Sigmoid colon (tissue), 7 donors: ENCODE measurements around the gene FAM50A. TPM values are rescaled to one million over a fixed set of nuclear protein-coding genes. Genes with fewer than 3 reads are reported as not detected.

Source experiments
- DNase-seq: peaks from one replicate; pipeline ENCODE4 v3.0.0-alpha.2; 2019
- H3K27ac ChIP-seq, 4 donors: fragments of 200-600 bp; sonication (generic); one replicate each; pipeline ENCODE4 v1.5.1; 2016 to 2019; ENCODE audit warnings: mild to moderate bottlenecking in 1 of 4
- H3K27me3 ChIP-seq, 3 donors: fragments of 200-600 bp; sonication (generic); one replicate each; pipeline ENCODE4 v1.5.1; 2019; ENCODE audit warnings: mild to moderate bottlenecking in 1 of 3
- H3K36me3 ChIP-seq, 4 donors: fragments of 200-600 bp; sonication (generic); one replicate each; pipeline ENCODE4 v1.5.1; 2016 to 2019
- H3K4me1 ChIP-seq, 4 donors: fragments of 200-600 bp; sonication (generic); one replicate each; pipeline ENCODE4 v1.5.1; 2017 to 2019
- H3K4me3 ChIP-seq, 4 donors: fragments of 200-600 bp; sonication (generic); one replicate each; pipeline ENCODE4 v1.5.1; 2017 to 2019; ENCODE audit warnings: mild to moderate bottlenecking in 2 of 4, moderate library complexity in 1 of 4
- H3K9me3 ChIP-seq, 4 donors: fragments of 200-600 bp in 3 of 4; sonication (generic) in 3 of 4; one replicate each; pipeline versions ENCODE4 v1.5.1 to v1.6.1; 2013 to 2019
- CTCF ChIP-seq, 4 experiments: fragments of 450-650 bp in 3 of 4; fragments of 200-600 bp in 1 of 4; IDR thresholded peaks; one replicate each; pipeline ENCODE4 v1.5.1; 2016 to 2019; ENCODE audit warnings: antibody characterized with exemption in 4 of 4, mild to moderate bottlenecking in 3 of 4, moderate library complexity in 2 of 4
- EP300 ChIP-seq, 4 donors: sonication (generic); formaldehyde crosslinking; IDR thresholded peaks; one replicate each; pipeline ENCODE4 v1.6.1; 2017; ENCODE audit warnings: antibody characterized with exemption in 4 of 4
- POLR2A ChIP-seq, 2 donors: fragments of 450-650 bp; IDR thresholded peaks; one replicate each; pipeline ENCODE4 v1.6.1; 2016; ENCODE audit warnings: antibody characterized with exemption in 2 of 2, mild to moderate bottlenecking in 2 of 2, moderate library complexity in 2 of 2
- POLR2AphosphoS5 ChIP-seq, 4 donors: sonication (generic); formaldehyde crosslinking; IDR thresholded peaks; one replicate each; pipeline ENCODE4 v1.6.1; 2017; ENCODE audit warnings: antibody characterized with exemption in 4 of 4
- WGBS, 2 donors: extraction: QIAGEN DNeasy Blood & Tissue Kit; methylation state at CpG; one replicate each; pipeline ENCODE4 v1.1.7; 2013; 5-methylcytosine and 5-hydroxymethylcytosine counted together
- intact Hi-C: fragments of 100-400 bp; cut with DNase I; formaldehyde crosslinking; loops from one replicate; pipeline ENCODE4 v1.15.1; 2023
- polyA plus RNA-seq, 3 donors: library from polyadenylated mRNA; stranded (reverse); fragments of 200-250 nt; gene quantifications; one replicate each; pipeline ENCODE4 v1.2.3, GENCODE V29; 2013
- total RNA-seq, 4 donors: library from RNA; depleted of rRNA; stranded (reverse); fragments of >200 nt; gene quantifications; one replicate each; pipeline ENCODE4 v1.1.0, GENCODE V29; 2016
- donor health status: healthy with polysubstance abuse.
- donor health status: Bipolar disorder and iron deficiency.
- donor health status: healthy.

Gene FAM50A
- total and polyA plus RNA-seq, 7 donors = 40.5 to 85.1 (median 61.9) TPM

- Histone ChIP-seq H3K27me3 (no peaks in the 10 kb centered on the region), H3K4me3 (no peak overlapping the region), H3K4me1 (peaks cover 0 to 29% (median 20%) of the 10 kb centered on the region in 4 donors), H3K9me3 (no peaks in the 10 kb centered on the region), H3K36me3 (peaks cover 0 to 12% (median 0%) of the 10 kb centered on the region in 4 donors), H3K27ac (no peak overlapping the region)
- no peak for DNase-seq
- 78 to 84% methylated on average over 7 of the region's 7 CpGs for WGBS, 2 donors
- no peak for TF ChIP-seq POLR2AphosphoS5 (IDR thresholded peaks at IDR 0.05)
- TF ChIP-seq CTCF (IDR thresholded peaks at IDR 0.05) = no peak
- no peak for TF ChIP-seq EP300 (IDR thresholded peaks at IDR 0.05)
- TF ChIP-seq POLR2A (IDR thresholded peaks at IDR 0.05) = no peak
- intact Hi-C loops = no loop called here
Observed at GRCh38 chrX:154482786-154483185, 38.8 kb downstream of the FAM50A start.

GRCh38 chrX:154483325-154483724 is 39.4 kb downstream of the FAM50A start:
- TF ChIP-seq CTCF (IDR thresholded peaks at IDR 0.05) (no peak), EP300 (IDR thresholded peaks at IDR 0.05) (no peak), POLR2A (IDR thresholded peaks at IDR 0.05) (no peak), POLR2AphosphoS5 (IDR thresholded peaks at IDR 0.05) (no peak)
- H3K27ac ChIP-seq = no peak overlapping the region
- H3K4me3 ChIP-seq = no peak overlapping the region
- intact Hi-C loops = no loop called here
- peaks cover 0 to 12% (median 0%) of the 10 kb centered on the region in 4 donors for H3K36me3 ChIP-seq
- no peak for DNase-seq
- WGBS, 2 donors = 82 to 84% methylated on average over 7 of the region's 7 CpGs
- peaks cover 0 to 24% (median 18%) of the 10 kb centered on the region in 4 donors for H3K4me1 ChIP-seq
- no peaks in the 10 kb centered on the region for H3K9me3 ChIP-seq
- H3K27me3 ChIP-seq = no peaks in the 10 kb centered on the region

- TF ChIP-seq POLR2AphosphoS5 (IDR thresholded peaks at IDR 0.05) (no peak), POLR2A (IDR thresholded peaks at IDR 0.05) (no peak), EP300 (IDR thresholded peaks at IDR 0.05) (no peak), CTCF (IDR thresholded peaks at IDR 0.05) (no peak)
- DNase-seq = peak; percentile 62
- H3K27ac ChIP-seq = peak overlapping the region in 1 of 4 donors; percentile 90
- H3K4me1 ChIP-seq = peaks cover 0 to 30% (median 22%) of the 10 kb centered on the region in 4 donors
- no peaks in the 10 kb centered on the region for H3K9me3 ChIP-seq
- 76 to 86% methylated on average over 16 of the region's 16 CpGs for WGBS, 2 donors
- H3K27me3 ChIP-seq = no peaks in the 10 kb centered on the region
- no peak overlapping the region for H3K4me3 ChIP-seq
- intact Hi-C loops = loop anchor here (5.0 kb wide), 3 partner anchors 47 to 87 kb away; partner anchors contain the start of genes GDI1 and RPL10
- peaks cover 0 to 12% (median 0%) of the 10 kb centered on the region in 4 donors for H3K36me3 ChIP-seq
Observed at GRCh38 chrX:154484255-154485149, 40.6 kb downstream of the FAM50A start.

- intact Hi-C loops = loop anchor here (5.0 kb wide), 3 partner anchors 47 to 88 kb away; partner anchors contain the start of genes GDI1 and RPL10
- Histone ChIP-seq H3K27me3 (no peaks in the 10 kb centered on the region), H3K4me3 (peak overlapping the region; percentile 47 to 80 (median 70)), H3K4me1 (peaks cover 0 to 33% (median 22%) of the 10 kb centered on the region in 4 donors), H3K36me3 (peaks cover 0 to 12% (median 0%) of the 10 kb centered on the region in 4 donors), H3K9me3 (no peaks in the 10 kb centered on the region), H3K27ac (peak overlapping the region; percentile 85 to 90 (median 86))
- DNase-seq = peak; percentile 71
- WGBS, 2 donors = 44 to 49% methylated on average over 35 of the region's 35 CpGs
- TF ChIP-seq CTCF (IDR thresholded peaks at IDR 0.05) (no peak), EP300 (IDR thresholded peaks at IDR 0.05) (no peak), POLR2AphosphoS5 (IDR thresholded peaks at IDR 0.05) (no peak), POLR2A (IDR thresholded peaks at IDR 0.05) (no peak)
Observed at GRCh38 chrX:154485150-154486051, 41.5 kb downstream of the FAM50A start.
